NCI-H2196 (cell line): Measurements from ENCODE around the gene CD300A.
"Not testable (repeated sequence)": the region's sequence is repeated elsewhere in the genome, so short reads cannot be mapped to it uniquely, and the experiment has no call there.

Experiments
- DNase-seq: peaks from one replicate; lab custom pipeline; 2025; ENCODE audit not compliant: unreplicated experiment; lab: John Stamatoyannopoulos, UW

CD300A gene

DNA sequence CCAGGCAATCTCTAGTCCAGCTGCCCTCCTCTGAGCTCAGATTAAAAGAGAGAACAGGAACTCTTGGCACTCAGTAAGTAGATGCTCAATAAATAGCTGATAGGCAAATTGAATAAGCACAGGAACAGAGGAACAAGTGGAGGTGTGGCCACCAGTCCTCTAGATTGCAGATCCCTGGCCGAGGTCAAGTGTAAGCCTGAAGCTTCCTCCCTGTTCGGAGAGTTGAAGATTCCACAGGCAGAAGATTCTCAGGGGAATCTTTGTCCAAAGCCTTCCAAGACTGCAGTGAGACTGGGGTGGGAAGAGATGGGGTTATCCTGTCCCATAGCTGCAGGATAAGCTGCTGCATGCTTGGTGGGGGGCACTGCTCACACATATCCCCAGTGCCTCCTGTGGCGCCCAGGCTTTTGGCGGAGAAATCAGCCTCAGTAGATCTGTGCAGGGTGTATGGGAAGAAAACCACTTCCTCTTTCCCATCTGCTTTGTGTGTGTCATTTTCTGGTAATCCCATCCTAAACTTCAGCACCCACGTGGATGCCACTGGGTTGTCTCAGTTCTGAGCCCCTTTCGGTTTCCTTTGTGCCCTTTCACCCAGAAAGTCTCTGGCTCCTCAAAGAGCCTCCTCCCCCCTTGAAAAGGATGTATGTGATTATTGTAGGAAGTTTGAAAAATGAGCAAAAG, 12.1 kb downstream of the CD300A start:
- no peak for DNase-seq

- DNase-seq: no peak
Measured at GRCh38 chr17:74480290-74480689, 13.9 kb downstream of the CD300A start.

- DNase-seq: no peak
Measured at GRCh38 chr17:74481621-74482020, 15.2 kb downstream of the CD300A start.

DNA sequence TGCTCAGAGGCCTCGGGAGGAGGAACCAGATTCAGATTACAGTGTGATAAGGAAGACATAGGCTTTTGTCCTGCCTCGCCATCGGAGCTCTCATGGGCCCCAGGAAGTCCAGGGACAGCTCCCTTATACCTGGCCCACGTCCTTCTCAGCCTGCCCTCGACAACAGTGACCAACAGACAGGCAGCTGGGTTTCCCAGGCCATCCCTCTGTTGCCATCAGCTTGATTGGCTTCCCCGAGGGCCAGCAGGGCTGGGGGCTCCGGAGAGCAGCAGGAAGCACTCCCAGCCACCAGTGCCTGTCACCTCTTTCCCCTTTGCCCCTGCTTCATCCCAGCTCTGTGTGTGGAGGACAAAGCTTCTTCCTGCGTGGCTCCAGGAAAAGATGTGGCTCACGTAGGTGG, 17.6 kb downstream of the CD300A start:
- no peak for DNase-seq

GRCh38 chr17:74485022-74485743, 18.7 kb downstream of the CD300A start:
- DNase-seq: no peak

- DNase-seq: no peak
Measured at GRCh38 chr17:74485841-74486240, 19.4 kb downstream of the CD300A start.

- DNase-seq: not testable (repeated sequence)
Measured at GRCh38 chr17:74488276-74488675, 21.8 kb downstream of the CD300A start.

- DNase-seq: no peak
Measured at GRCh38 chr17:74490716-74491115, 24.3 kb downstream of the CD300A start.

DNA sequence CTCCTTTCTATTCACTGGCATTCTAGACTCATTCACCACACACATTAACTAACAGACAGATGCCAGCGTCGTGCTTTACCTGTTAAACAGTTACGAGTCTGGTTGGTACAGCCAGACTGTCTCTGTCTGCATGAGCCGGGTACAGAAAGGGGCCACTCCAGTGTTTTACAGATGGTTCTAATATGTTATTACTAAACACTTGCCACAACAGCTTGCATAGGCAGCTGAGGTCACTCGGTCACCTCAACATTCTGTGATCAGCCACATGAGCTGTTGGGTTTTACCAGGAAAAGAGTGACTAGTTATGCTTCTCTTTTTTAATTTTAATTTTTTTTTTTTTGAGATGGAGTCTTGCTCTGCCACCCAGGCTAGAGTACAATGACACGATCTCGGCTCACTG, 25.2 kb downstream of the CD300A start:
- DNase-seq: no peak

- peak; percentile 76 for DNase-seq
Measured at GRCh38 chr17:74493331-74493833, 26.9 kb downstream of the CD300A start.

GRCh38 chr17:74497471-74497870, 31.0 kb downstream of the CD300A start:
- no peak for DNase-seq

DNA sequence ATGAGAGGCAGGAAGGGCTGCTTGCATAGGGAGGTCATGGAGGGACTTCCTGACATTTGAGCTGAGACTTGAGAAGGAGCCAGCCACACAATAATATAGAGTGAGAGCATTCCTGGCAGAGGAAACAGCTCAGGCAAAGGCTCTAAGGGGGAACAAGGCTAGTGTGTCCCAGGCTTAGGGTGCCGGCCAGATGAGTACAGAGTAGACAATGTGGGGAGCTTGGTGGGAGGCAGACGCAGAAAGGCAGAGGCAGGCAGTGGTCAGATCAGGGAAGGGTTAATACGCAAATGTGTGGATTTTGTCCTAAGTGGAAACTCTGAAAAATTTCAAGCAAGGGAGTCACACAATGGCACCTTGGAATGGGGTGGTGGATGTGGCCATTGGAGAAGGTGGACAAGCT, 33.6 kb downstream of the CD300A start:
- DNase-seq: no peak

GRCh38 chr17:74502861-74503260, 36.4 kb downstream of the CD300A start:
- DNase-seq: no peak

DNA sequence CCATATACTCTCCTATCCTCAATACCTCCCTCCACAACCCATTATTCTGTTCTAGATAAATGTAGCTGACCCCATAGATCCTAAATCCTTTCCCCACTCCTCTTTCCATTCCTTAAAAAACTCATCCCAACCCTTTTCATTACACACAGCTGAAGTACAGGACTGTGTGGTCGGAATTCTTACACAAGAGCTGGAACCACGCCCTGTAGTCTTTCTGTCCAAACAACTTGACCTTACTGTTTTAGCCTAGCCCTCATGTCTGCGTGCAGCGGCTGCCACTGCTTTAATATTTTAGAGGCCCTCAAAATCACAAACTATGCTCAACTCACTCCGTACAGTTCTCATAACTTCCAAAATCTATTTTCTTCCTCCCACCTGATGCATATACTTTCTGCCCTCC, 37.5 kb downstream of the CD300A start:
- not testable (repeated sequence) for DNase-seq

GRCh38 chr17:74508156-74508555, 41.7 kb downstream of the CD300A start:
- no peak for DNase-seq

- peak; percentile 40 for DNase-seq
Measured at GRCh38 chr17:74512036-74512435, 45.6 kb downstream of the CD300A start.

GRCh38 chr17:74512624-74513091, 46.2 kb downstream of the CD300A start:
- DNase-seq: no peak

GRCh38 chr17:74513987-74514631, 47.7 kb downstream of the CD300A start:
- peak; percentile 54 for DNase-seq

- peak; percentile 49 for DNase-seq
Measured at GRCh38 chr17:74514632-74515334, 48.3 kb downstream of the CD300A start.

DNA sequence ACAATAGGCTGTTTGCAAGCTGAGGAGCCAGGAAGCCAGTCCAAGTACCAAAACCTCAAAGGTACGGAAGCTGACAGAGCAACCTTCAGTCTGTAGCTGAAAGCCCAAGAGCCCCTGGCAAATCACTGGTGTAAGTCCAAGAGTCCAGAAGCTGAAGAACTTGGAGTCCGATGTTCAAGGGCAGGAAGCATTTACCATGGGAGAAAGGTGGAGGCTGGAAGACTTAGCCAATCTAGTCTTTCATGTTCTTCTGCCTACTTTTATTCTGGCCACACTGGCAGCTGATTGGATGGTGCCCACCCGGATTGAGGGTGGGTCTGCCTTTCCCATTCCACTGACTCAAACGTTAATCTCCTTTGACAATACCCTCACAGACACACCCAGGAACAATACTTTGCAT, 49.5 kb downstream of the CD300A start:
- DNase-seq: no peak
